A172 (cell line): Measurements from ENCODE around the gene STK33. TPM values are rescaled to one million over a fixed set of nuclear protein-coding genes. Genes with fewer than 3 reads are reported as not detected.

ENCODE experiments used
- DNase-seq: peaks from one replicate; pipeline ENCODE4 v3.0.0-alpha.2; 2015; ENCODE audit warnings: low spot score
- total RNA-seq: library from RNA; depleted of rRNA; stranded (reverse); fragments of >200 nt; shearing (Covaris generic); gene quantifications from 2 replicates; pipeline ENCODE4 v1.2.3, GENCODE V29; 2014; rRNA removed

The STK33 gene
- total RNA-seq, 1 experiment from 2014 or later = 31.3 TPM

DNA sequence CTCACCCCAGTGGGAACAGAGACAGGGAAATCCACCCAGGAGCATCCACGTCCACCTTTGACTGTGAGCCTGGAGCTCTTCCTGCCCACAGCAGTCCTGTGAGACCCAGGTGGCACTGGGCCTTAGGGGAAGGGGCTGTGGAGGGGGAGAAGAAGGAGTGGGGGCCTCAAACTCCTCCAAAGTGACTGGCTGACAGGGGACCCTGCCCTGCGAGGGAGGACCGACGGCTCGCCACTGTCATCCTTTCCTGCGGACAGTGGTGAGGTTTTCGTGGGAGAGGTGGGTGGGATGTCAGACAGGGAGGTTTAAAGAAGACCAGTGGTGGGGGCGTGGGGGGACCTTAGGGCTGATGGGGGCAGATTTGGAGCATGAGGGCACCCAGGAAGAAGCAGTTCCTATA, 237.8 kb downstream of the STK33 start:
- no peak for DNase-seq

DNA sequence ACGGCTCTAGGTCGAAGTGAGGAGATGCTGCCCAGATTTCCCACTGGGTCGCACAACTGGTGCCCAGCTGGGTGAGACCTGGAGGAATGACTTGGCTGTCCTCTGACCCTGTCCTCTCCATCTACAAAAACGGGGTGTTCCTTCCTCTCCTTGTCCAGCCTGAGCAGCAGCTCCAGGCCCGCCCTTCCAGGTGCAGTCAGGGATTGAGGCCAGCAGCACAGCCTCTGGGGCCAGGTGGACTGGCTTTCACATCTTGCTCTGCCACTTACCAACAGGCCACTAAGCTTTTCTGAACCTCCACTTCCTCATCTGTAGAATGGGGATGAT, 238.6 kb downstream of the STK33 start:
- DNase-seq = no peak

DNA sequence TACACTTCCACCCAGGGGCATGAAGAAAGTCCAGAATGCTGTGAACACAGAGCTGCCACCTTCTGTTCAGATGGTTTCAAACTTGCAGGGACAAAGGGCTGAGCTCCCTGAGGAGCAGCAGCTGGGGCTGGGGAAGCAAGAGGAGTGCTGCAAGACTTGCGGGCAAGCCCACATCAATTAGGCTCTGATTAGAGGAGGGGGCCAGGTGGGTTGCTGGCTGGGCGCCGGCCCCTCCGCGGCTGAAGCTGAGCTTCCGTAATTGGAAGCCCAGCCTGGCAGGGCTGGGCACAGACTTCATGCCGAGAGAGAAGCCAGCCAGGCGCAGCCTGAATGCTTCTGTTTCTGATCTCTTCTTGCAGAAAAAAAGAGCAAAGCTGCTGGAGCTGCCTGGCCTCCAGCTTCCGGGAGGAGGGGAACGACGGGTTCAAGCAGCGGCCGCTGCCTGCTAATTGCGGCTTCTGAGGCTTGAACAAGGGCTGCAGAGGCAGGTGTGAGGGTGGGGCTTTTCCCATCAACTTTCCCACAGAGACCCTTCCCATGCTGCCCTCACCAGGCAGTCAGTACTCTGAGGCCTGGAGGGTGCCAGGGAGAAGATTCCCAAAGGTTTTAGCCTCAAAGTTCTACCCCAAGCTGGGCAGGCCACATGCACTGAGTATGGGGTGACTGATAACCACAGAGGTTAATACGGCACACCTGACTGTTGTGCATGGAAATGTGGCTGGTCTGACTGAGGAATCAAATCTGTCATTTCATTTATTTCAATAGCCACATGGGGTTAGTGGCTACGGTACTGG, 239.2 kb downstream of the STK33 start:
- DNase-seq = no peak

DNA sequence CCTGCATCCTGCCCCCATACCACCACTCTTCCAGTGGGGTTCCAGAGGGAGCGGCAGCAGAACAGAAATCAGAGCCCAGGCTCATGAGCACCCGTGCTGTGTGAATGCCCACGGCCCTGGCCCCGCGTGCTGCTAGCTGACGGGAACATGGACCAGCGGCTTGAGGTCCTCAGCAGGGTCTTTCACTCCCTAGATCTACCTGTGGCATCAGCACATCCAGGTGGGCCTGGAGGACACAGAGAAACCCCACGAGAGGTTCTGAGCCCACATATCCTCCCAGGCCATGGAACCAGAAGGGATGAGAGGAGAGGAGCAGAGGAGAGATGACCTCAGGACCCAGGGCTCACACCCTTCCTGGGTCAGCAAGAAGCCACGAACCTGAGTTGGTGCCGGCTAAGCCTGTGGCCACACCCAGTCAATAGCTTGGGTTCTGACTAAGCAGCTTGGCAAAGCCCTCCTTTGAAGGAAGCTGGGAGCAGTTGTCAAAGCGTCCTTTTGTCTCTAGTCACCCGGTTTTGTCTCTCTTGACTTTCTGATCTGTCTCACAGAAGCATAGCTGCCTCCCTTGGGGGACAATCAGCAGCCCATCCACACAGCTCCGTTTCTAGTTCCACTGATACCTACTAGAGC, 241.0 kb downstream of the STK33 start:
- peak; percentile 50 for DNase-seq

DNA sequence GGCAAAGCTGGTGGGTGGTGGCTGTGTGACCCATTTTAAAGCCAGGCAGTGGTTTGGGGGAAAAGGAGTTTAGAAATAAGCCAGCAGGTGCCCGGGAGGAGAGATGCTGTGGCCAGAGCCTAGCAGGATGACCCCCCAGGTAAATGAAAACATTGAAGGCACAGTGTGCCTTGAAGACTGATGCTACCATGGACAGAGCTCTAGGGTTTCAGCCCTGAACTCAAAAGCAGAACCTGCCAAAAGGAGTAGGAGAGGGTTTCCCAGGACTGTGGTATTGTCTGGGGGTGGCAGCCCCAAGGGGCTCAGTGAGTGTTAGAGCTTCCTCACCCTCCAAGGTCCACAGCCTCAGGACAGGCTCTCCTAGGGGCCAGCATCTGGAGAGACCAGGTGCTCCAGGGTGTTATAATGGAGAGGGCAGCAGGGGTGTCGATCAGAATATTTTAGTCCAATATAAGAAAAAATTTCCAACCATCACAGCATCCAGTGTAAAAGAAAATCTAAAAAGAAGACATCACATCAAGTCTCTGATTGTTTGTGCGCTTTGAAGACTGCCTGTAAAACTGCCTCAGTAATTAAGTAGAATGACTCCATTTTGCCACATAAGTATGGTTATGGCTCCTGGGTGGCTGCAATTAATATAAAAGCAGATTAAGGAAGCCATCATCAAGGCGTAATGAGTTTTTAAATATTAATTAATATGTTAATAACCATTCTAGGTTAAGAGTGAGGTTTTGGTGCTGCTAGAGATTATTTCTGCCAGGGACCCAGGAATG, 241.7 kb downstream of the STK33 start:
- DNase-seq = no peak

DNA sequence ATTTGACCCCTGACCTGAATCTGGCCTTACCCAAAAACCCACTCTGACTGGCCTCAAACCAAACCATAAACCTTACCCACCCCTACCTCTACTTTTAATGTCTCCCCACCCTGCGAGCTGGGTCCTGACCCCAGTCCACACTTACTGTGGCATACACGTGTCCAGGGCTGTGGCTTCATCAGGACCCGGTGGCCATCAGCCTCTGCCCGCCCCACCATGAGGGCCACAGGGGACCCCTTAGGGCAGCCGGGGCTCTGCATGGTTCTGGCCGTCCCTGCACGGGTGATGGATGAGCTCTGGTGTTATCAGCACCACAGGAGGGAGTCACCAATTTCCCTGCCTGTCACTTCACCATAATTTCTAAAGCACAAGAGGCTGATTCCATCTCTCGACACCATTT, 242.8 kb downstream of the STK33 start:
- no peak for DNase-seq

DNA sequence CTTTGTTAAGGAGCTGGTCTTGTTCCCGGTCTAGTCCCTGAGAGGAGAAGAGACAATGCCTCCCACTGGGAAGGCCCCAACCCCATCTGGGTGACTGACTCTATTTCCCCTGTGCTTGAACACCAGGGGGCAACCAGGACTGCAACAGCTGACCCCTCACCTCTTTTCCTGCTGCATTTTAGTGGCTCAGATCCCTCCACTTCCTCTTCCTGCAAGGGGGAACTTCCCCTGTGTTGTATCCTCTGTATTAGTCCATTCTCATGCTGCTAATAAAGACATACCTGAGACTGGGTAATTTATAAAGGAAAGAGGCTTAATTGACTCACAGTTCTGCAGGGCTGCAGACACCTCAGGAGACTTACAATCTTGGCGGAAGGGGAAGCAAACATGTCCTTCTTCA, 246.1 kb downstream of the STK33 start:
- no peak for DNase-seq

DNA sequence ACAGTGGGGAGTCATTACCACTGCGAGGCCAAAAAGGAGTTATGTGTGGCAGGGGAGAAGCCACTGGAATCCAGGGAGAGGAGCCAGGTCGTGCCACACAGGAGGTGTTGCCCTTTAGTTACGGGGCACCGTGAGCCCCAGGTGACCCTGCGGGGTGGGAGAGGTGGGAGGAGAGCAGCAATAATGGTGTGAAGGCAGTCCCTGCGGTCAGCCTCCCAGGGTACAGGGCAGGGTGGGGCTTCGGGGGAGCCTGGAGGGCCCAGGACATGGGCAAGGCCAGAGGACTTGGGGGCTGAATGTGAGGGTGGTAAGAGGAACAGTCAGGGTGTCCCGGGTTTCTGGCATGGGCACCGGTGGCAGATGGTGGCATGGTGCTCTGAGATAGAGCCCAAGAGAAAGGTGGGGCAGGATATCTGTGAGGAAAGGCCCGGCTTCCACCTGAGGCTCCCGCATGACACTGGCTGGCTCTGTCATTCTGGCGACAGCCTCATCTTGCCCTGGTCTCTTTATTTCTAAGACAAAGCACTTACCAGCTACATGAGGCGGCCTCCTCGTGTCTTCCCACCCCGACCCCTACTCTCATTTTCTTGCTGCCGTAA, 247.8 kb downstream of the STK33 start:
- no peak for DNase-seq

DNA sequence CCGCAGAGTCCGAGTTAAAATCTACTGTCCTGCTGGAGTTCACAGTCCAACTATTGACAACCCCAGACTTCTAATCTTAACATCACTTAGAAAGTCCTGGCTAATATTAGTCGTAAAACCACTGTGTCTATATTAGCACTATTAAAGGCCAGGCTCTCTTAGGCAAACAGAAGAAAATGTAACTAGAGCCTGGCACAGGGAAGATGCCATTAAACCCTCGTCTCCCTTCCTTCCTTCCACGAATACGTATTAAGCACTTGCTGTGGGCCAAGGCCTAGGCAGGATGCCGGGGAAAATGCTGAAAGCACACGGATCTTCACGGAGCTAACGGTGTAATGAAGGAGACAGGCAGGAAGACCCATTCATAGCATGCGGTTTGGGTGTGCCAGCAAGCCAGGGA, 248.8 kb downstream of the STK33 start:
- DNase-seq = no peak

DNA sequence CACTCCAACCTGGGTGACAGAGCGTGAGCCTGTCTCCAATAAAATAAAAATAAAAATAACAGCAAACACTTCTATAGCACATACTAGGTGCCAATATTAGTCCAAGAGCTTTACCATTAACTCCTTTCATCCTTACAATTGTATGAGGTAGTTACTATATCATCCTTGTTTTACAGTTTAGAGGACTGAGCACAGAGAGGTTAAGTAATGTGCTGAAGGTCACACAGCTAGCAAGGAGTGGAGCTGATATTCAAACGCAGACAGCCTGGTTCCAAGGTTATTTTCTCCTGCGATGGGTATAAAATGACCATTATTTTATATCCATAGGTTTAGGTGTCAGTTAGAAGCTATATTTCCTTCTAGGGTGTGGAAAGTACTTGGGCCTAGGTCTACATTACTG, 249.7 kb downstream of the STK33 start:
- no peak for DNase-seq

DNA sequence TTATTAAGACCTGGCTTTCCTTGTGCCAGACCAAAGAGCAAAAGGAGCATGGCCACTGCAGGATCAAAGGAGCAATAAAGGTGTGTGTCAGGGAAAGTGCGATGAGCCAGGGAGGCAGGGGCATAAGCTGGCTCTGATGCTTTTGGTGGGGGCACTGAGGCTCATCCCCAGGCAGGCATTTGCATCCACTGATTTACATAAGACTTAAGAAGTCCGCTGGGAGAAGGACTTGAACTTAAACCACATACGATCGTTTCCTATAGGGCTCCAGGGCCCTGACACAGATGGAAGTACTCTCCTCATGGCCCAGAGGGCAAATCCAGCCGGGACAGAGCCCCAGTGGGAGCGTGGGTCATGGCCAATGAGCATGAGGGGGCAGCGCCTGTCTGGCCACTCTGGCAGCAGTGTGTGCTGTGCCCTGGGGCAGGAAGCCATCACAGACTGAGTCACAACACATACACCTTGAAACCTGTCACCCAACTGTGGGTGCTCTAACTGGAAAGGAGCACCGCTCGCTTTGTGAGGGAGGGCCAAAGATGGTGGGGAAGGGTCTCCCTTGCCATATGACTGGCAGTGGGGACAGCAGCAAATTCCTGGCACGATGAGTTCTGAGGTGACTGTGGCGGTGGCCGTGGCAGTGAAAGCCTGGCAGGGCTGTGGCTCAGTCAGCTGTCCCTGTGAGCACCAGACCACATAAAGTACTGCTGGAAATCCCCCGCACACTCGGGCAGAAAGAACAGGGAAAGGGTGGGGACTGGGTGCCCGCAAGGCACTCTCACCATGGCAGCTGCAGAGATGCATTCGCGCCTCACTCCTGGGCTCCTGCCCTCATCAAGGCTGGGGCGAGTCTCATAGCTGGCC, 251.0 kb downstream of the STK33 start:
- DNase-seq = peak; percentile 58

DNA sequence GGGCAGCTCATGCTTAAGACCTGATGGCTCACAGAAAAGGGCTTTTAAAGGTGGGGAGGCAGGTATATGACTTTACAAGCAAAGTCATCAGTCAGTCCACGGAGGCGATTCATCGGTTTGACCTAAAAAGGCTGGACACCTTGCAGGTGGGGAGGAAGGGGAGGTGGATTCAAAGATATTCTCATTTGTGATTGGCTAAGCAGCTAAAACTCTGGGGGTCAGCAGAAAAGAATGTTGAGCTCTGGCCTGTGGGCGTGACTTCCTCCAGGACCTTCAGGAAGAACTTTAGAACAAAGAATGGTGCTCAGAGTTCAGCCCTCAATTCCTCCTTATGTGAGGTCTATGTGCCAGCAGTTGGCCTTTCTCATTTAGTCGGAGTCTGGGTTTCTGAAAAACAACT, 252.0 kb downstream of the STK33 start:
- no peak for DNase-seq

Other genes starting within 250 kb of the STK33 start
- gene TRIM66, start 88.4 kb upstream of the STK33 start, total RNA-seq = 1.4 and 1.8 TPM in 2 replicates
- 724 and 1,393 TPM in 2 replicates for gene RPL27A, start 88.6 kb upstream of the STK33 start, total RNA-seq